Measurements from ENCODE around the gene PFKFB3. TPM values are rescaled to one million over a fixed set of nuclear protein-coding genes. Genes with fewer than 3 reads are reported as not detected.
"Not testable (repeated sequence)": the region's sequence is repeated elsewhere in the genome, so short reads cannot be mapped to it uniquely, and the experiment has no call there.

PFKFB3 gene
- total and polyA plus RNA-seq, 2 of the 4 experiments (the other 2 are of a cell fraction) = 34.1 to 45.5 TPM

DNA sequence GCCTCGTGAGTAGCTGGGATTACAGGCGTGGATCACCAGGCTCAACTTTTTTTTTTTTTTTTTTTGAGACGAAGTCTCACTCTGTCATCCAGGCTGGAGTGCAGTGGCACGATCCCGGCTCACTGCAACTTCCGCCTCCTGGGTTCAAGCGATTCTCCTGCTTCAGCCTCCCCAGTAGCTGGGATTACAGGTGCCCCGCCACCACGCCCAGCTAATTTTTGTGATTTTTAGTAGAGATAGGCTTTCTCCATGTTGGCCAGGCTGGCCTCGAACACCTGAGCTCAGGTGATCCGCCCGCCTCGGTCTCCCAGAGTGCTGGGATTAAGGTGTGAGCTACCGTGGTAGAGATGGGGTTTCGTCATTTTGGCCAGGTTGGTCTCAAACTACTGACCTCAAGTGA, 36.8 kb upstream of the PFKFB3 start:
- in situ Hi-C loops (cut with MboI; ENCODE audit: low sequenced_read_pairs); H3K36me3 ChIP-seq (ENCODE audit: control insufficient read depth, insufficient read depth, low read length); BruUV-seq (replicated peaks); H3K9me3 ChIP-seq (ENCODE audit: control insufficient read depth, insufficient read depth, low read length); H2BK20ac ChIP-seq (ENCODE audit: low read depth, low read length); H2BK120ac ChIP-seq (ENCODE audit: low read depth, low read length); H2AFZ ChIP-seq (replicated peaks; ENCODE audit: low read length, poor library complexity); H2AK5ac ChIP-seq (ENCODE audit: low read depth, low read length); H3K4me2 ChIP-seq (ENCODE audit: low read depth, low read length); H4K91ac ChIP-seq (ENCODE audit: insufficient read depth, low read depth, low read length); H2AK9ac ChIP-seq (replicated peaks; ENCODE audit: low read depth, low read length, poor library complexity); H2BK5ac ChIP-seq (ENCODE audit: low read depth, low read length, poor library complexity, severe bottlenecking); H3K4ac ChIP-seq (ENCODE audit: low read depth, low read length); H3K23ac ChIP-seq (ENCODE audit: low read depth, low read length); H4K8ac ChIP-seq (ENCODE audit: low read depth in 2 of 2, low read length in 2 of 2); POLR2A ChIA-PET (ENCODE audit: unreplicated experiment); H3K27me3 ChIP-seq (ENCODE audit: control insufficient read depth, insufficient read depth, low read length); H3K14ac ChIP-seq (replicated peaks; ENCODE audit: low read depth, low read length); H3K18ac ChIP-seq (ENCODE audit: low read depth, low read length); dilution Hi-C loops (cut with HindIII; ENCODE audit: low sequenced_read_pairs, unreplicated experiment); H3K27ac ChIP-seq (ENCODE audit: insufficient read depth, low read length); H3K4me3 ChIP-seq (ENCODE audit: insufficient read depth, low read depth, low read length); H2BK15ac ChIP-seq (ENCODE audit: low read depth, low read length); DNase-seq; H3K9ac ChIP-seq (ENCODE audit: low read depth, low read length); H3K56ac ChIP-seq (ENCODE audit: extremely low read depth, insufficient read depth, low read length); ATAC-seq (ENCODE audit: low read depth); H4K5ac ChIP-seq (ENCODE audit: low read depth, low read length): not testable (repeated sequence)
- CTCF ChIA-PET = interaction anchor here (2.1 kb wide), 1 partner anchor 13 kb away, joined by 4 read pairs; no protein-coding TSS in a partner anchor
- 94% methylated on average over 6 of the region's 15 CpGs; no CpG with 5 or more reads in 1 of the 2 experiments for WGBS, 2 experiments (ENCODE audit: extremely low coverage in 2 of 2, insufficient read length in 1 of 2)
- intact Hi-C loops (cut with micrococcal nuclease) = loop anchor here (10.0 kb wide), 1 partner anchor 211 kb away; no protein-coding TSS in a partner anchor
- Histone ChIP-seq H3K79me1 (ENCODE audit: low read depth in 1 of 2, low read length in 2 of 2) (peaks cover 33 to 88% of the 10 kb centered on the region in 2 experiments), H3K4me1 (ENCODE audit: control insufficient read depth, insufficient read depth, low read length) (peaks cover 17% of the 10 kb centered on the region), H4K20me1 (ENCODE audit: insufficient read depth, low read length) (peaks cover 41% of the 10 kb centered on the region), H3K9me1 (ENCODE audit: insufficient read depth, low read length) (peaks cover 16% of the 10 kb centered on the region)
